Liver (tissue), 9 donors: Measurements from ENCODE around the gene KAZN. TPM values are rescaled to one million over a fixed set of nuclear protein-coding genes. Genes with fewer than 3 reads are reported as not detected.

Experiments
- DNase-seq: peaks from one replicate; pipeline ENCODE4 v3.0.0-alpha.2; 2017; ENCODE audit warnings: low spot score
- H3K27ac ChIP-seq, 2 donors: one replicate each; pipeline ENCODE4 v1.7.0; 2013; ENCODE audit warnings: inconsistent platforms in 2 of 2, low read length in 2 of 2, control low read depth in 1 of 2, low read depth in 1 of 2, mild to moderate bottlenecking in 1 of 2
- H3K27me3 ChIP-seq, 4 donors: one replicate each; pipeline versions ENCODE4 v1.6.1 to v1.7.0; 2013; ENCODE audit warnings: low read length in 3 of 4, inconsistent platforms in 1 of 4, mild to moderate bottlenecking in 1 of 4, moderate library complexity in 1 of 4; ENCODE audit not compliant: control insufficient read depth in 4 of 4, insufficient read depth in 4 of 4
- H3K36me3 ChIP-seq, 4 donors: one replicate each; pipeline versions ENCODE4 v1.6.1 to v1.7.0; 2013; ENCODE audit warnings: low read length in 3 of 4, mild to moderate bottlenecking in 3 of 4, low read depth in 1 of 4, moderate library complexity in 1 of 4; ENCODE audit not compliant: control insufficient read depth in 4 of 4, insufficient read depth in 3 of 4
- H3K4me1 ChIP-seq, 4 donors: one replicate each; pipeline versions ENCODE4 v1.6.1 to v1.7.0; 2013; ENCODE audit warnings: low read length in 3 of 4, mild to moderate bottlenecking in 3 of 4, moderate library complexity in 1 of 4; ENCODE audit not compliant: control insufficient read depth in 4 of 4, insufficient read depth in 4 of 4
- H3K4me3 ChIP-seq, 3 donors: one replicate each; pipeline versions ENCODE4 v1.6.1 to v1.7.0; 2013; ENCODE audit warnings: low read length in 3 of 3, control low read depth in 1 of 3, low read depth in 1 of 3, mild to moderate bottlenecking in 1 of 3
- H3K9ac ChIP-seq, 2 donors: one replicate each; pipeline ENCODE4 v1.7.0; 2013; ENCODE audit warnings: low read length in 2 of 2, mild to moderate bottlenecking in 2 of 2, moderate library complexity in 2 of 2, control low read depth in 1 of 2, low read depth in 1 of 2
- H3K9me3 ChIP-seq, 4 donors: one replicate each; pipeline versions ENCODE4 v1.6.1 to v1.7.0; 2013; ENCODE audit warnings: low read length in 3 of 4; ENCODE audit not compliant: control insufficient read depth in 4 of 4
- FOXA1 ChIP-seq: IDR thresholded peaks from 2 replicates; pipeline ENCODE4 v1.6.1; 2016; ENCODE audit warnings: antibody characterized with exemption
- HNF4A ChIP-seq, 2 donors: conservative IDR thresholded peaks; 2 replicates each; pipeline ENCODE4 v1.6.1; 2016; ENCODE audit warnings: antibody characterized with exemption in 2 of 2, mild to moderate bottlenecking in 2 of 2
- HNF4G ChIP-seq: IDR thresholded peaks from 2 replicates; pipeline ENCODE4 v1.6.1; 2016; ENCODE audit warnings: antibody characterized with exemption
- JUND ChIP-seq, 2 donors: IDR thresholded peaks; 2 replicates each; pipeline ENCODE4 v1.6.1; 2016; ENCODE audit warnings: antibody characterized with exemption in 2 of 2
- MAX ChIP-seq: IDR thresholded peaks from 2 replicates; pipeline ENCODE4 v1.6.1; 2016; ENCODE audit warnings: antibody characterized with exemption
- NR2F2 ChIP-seq: IDR thresholded peaks from 2 replicates; pipeline ENCODE4 v1.6.1; 2016; ENCODE audit warnings: antibody characterized with exemption
- REST ChIP-seq: IDR thresholded peaks from 2 replicates; pipeline ENCODE4 v1.6.1; 2016; ENCODE audit warnings: antibody characterized with exemption, mild to moderate bottlenecking
- RXRA ChIP-seq, 2 donors: IDR thresholded peaks; 2 replicates each; pipeline ENCODE4 v1.6.1; 2017 to 2018; ENCODE audit warnings: antibody characterized with exemption in 2 of 2, mild to moderate bottlenecking in 1 of 2
- SP1 ChIP-seq: IDR thresholded peaks from 2 replicates; pipeline ENCODE4 v1.6.1; 2018; ENCODE audit warnings: antibody characterized with exemption, mild to moderate bottlenecking
- TAF1 ChIP-seq: conservative IDR thresholded peaks from 2 replicates; pipeline ENCODE4 v1.6.1; 2016; ENCODE audit warnings: antibody characterized with exemption, mild to moderate bottlenecking
- YY1 ChIP-seq: IDR thresholded peaks from 2 replicates; pipeline ENCODE4 v1.6.1; 2016; ENCODE audit warnings: antibody characterized with exemption, mild to moderate bottlenecking
- WGBS: extraction: QIAGEN DNeasy Blood & Tissue Kit; methylation state at CpG from one replicate; pipeline ENCODE4 v1.1.7; 2013; 5-methylcytosine and 5-hydroxymethylcytosine counted together
- polyA plus RNA-seq, 2 donors: library from polyadenylated mRNA; stranded (reverse) in 1 of 2; unstranded in 1 of 2; fragments of 200-250 nt in 1 of 2; fragments of >200 nt in 1 of 2; fragmentation: Nextera tagmentation in 1 of 2; extraction: Ambion mirVana in 1 of 2; gene quantifications; one replicate each; pipeline versions ENCODE4 v1.2.1 to v1.2.3, GENCODE V29; 2013 to 2015
- total RNA-seq, 2 donors: library from RNA; depleted of rRNA; stranded (reverse); fragments of >200 nt; gene quantifications; one replicate each; pipeline ENCODE4 v1.2.3, GENCODE V29; 2014
- TF ChIP-seq, protein P1 (sequence below): IDR thresholded peaks from 2 replicates; pipeline ENCODE4 v1.6.1; 2016; ENCODE audit warnings: antibody characterized with exemption
- TF ChIP-seq, protein P2 (sequence below): fragments of 150-350 bp; IDR thresholded peaks from 2 replicates; pipeline ENCODE4 v1.5.1; 2017; ENCODE audit warnings: improper control_type of control experiment, low read depth, low read length; ENCODE audit not compliant: missing input control
- donor health status: healthy.
- donor health status: healthy.
- donor health status: healthy.
- donor health status: healthy.
- donor health status: healthy.

The KAZN gene
- total and polyA plus RNA-seq, 4 donors, result 1.9 to 6.9 (median 2.4) TPM

GRCh38 chr1:14732728-14733047 lies 134.2 kb downstream of the KAZN start:
- H3K27me3 ChIP-seq, result peaks cover 0 to 7% (median under 1%) of the 10 kb centered on the region in 4 donors
- no peak overlapping the region for H3K4me3 ChIP-seq
- DNase-seq, result no peak
- no peaks in the 10 kb centered on the region for H3K4me1 ChIP-seq
- TF ChIP-seq HNF4G (no peak), NR2F2 (no peak), RXRA (IDR thresholded peaks at IDR 0.05) (no peak), JUND (IDR thresholded peaks at IDR 0.05) (no peak), MAX (no peak)
- TF ChIP-seq, protein P1, sequence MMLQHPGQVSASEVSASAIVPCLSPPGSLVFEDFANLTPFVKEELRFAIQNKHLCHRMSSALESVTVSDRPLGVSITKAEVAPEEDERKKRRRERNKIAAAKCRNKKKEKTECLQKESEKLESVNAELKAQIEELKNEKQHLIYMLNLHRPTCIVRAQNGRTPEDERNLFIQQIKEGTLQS, result no peak
- TF ChIP-seq, protein P2, sequence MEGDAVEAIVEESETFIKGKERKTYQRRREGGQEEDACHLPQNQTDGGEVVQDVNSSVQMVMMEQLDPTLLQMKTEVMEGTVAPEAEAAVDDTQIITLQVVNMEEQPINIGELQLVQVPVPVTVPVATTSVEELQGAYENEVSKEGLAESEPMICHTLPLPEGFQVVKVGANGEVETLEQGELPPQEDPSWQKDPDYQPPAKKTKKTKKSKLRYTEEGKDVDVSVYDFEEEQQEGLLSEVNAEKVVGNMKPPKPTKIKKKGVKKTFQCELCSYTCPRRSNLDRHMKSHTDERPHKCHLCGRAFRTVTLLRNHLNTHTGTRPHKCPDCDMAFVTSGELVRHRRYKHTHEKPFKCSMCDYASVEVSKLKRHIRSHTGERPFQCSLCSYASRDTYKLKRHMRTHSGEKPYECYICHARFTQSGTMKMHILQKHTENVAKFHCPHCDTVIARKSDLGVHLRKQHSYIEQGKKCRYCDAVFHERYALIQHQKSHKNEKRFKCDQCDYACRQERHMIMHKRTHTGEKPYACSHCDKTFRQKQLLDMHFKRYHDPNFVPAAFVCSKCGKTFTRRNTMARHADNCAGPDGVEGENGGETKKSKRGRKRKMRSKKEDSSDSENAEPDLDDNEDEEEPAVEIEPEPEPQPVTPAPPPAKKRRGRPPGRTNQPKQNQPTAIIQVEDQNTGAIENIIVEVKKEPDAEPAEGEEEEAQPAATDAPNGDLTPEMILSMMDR, result no peak
- WGBS, result 64% methylated on average over 5 of the region's 5 CpGs
- H3K9ac ChIP-seq, result no peak overlapping the region
- no peaks in the 10 kb centered on the region for H3K9me3 ChIP-seq
- H3K27ac ChIP-seq, result no peak overlapping the region
- no peaks in the 10 kb centered on the region for H3K36me3 ChIP-seq

- DNase-seq, result no peak
- H3K27ac ChIP-seq, result no peak overlapping the region
Measured at GRCh38 chr1:14733048-14733778, 134.7 kb downstream of the KAZN start.

More at GRCh38 chr1:14733048-14733778, 134.7 kb downstream of the KAZN start:
- Histone ChIP-seq H3K4me1 (no peaks in the 10 kb centered on the region), H3K4me3 (no peak overlapping the region), H3K27me3 (peaks cover 0 to 7% (median under 1%) of the 10 kb centered on the region in 4 donors), H3K9ac (no peak overlapping the region), H3K36me3 (no peaks in the 10 kb centered on the region), H3K9me3 (no peaks in the 10 kb centered on the region)
- no peak for TF ChIP-seq RXRA (IDR thresholded peaks at IDR 0.05)
- TF ChIP-seq FOXA1, result no peak
- no peak for TF ChIP-seq HNF4G
- no peak for TF ChIP-seq YY1
- TF ChIP-seq JUND (IDR thresholded peaks at IDR 0.05), result no peak
- TF ChIP-seq, protein P1, result no peak
- no peak for TF ChIP-seq SP1
- TF ChIP-seq HNF4A (conservative IDR thresholded peaks at IDR 0.05), result no peak
- TF ChIP-seq TAF1, result no peak
- no peak for TF ChIP-seq REST
- 42% methylated on average over 21 of the region's 21 CpGs for WGBS
